ENCODE data around the gene LPGAT1.

The LPGAT1 gene

GRCh38 chr1:211708926-211709325 is 121.6 kb downstream of the LPGAT1 start:
- no peaks in the 10 kb centered on the region for H3K4me1 ChIP-seq (ENCODE audit: control insufficient read depth in 1 of 2, insufficient read depth in 2 of 2, low read length in 2 of 2)
- no peak overlapping the region for H3K4me3 ChIP-seq (ENCODE audit: low read depth in 1 of 2, low read length in 2 of 2)
- no peak overlapping the region for H3K27ac ChIP-seq (ENCODE audit: low read depth, low read length)
- H3K27me3 ChIP-seq (ENCODE audit: control insufficient read depth in 1 of 2, insufficient read depth in 2 of 2, low read length in 2 of 2), result no peaks in the 10 kb centered on the region
- H3K36me3 ChIP-seq (ENCODE audit: control insufficient read depth in 1 of 2, insufficient read depth in 2 of 2, low read length in 2 of 2), result no peaks in the 10 kb centered on the region
- H3K9me3 ChIP-seq (ENCODE audit: control insufficient read depth in 1 of 2, low read length in 2 of 2), result no peaks in the 10 kb centered on the region
- H3K9ac ChIP-seq (ENCODE audit: low read depth in 1 of 2, low read length in 2 of 2), result no peak overlapping the region

GRCh38 chr1:211708006-211708405 is 122.6 kb downstream of the LPGAT1 start:
- Histone ChIP-seq H3K27ac (ENCODE audit: low read depth, low read length) (no peak overlapping the region), H3K9me3 (ENCODE audit: control insufficient read depth in 1 of 2, low read length in 2 of 2) (no peaks in the 10 kb centered on the region), H3K36me3 (ENCODE audit: control insufficient read depth in 1 of 2, insufficient read depth in 2 of 2, low read length in 2 of 2) (no peaks in the 10 kb centered on the region), H3K4me3 (ENCODE audit: low read depth in 1 of 2, low read length in 2 of 2) (no peak overlapping the region), H3K27me3 (ENCODE audit: control insufficient read depth in 1 of 2, insufficient read depth in 2 of 2, low read length in 2 of 2) (no peaks in the 10 kb centered on the region), H3K9ac (ENCODE audit: low read depth in 1 of 2, low read length in 2 of 2) (no peak overlapping the region), H3K4me1 (ENCODE audit: control insufficient read depth in 1 of 2, insufficient read depth in 2 of 2, low read length in 2 of 2) (no peaks in the 10 kb centered on the region)

- H3K9me3 ChIP-seq (ENCODE audit: control insufficient read depth in 1 of 2, low read length in 2 of 2), result no peaks in the 10 kb centered on the region
Measured at GRCh38 chr1:211705467-211706091, 125.0 kb downstream of the LPGAT1 start.

GRCh38 chr1:211704543-211704942 is 126.0 kb downstream of the LPGAT1 start:
- H3K27ac ChIP-seq (ENCODE audit: low read depth, low read length), result no peak overlapping the region
- H3K4me3 ChIP-seq (ENCODE audit: low read depth in 1 of 2, low read length in 2 of 2), result no peak overlapping the region
- no peaks in the 10 kb centered on the region for H3K9me3 ChIP-seq (ENCODE audit: control insufficient read depth in 1 of 2, low read length in 2 of 2)
- H3K36me3 ChIP-seq (ENCODE audit: control insufficient read depth in 1 of 2, insufficient read depth in 2 of 2, low read length in 2 of 2), result no peaks in the 10 kb centered on the region
- no peaks in the 10 kb centered on the region for H3K27me3 ChIP-seq (ENCODE audit: control insufficient read depth in 1 of 2, insufficient read depth in 2 of 2, low read length in 2 of 2)
- H3K9ac ChIP-seq (ENCODE audit: low read depth in 1 of 2, low read length in 2 of 2), result no peak overlapping the region
- no peaks in the 10 kb centered on the region for H3K4me1 ChIP-seq (ENCODE audit: control insufficient read depth in 1 of 2, insufficient read depth in 2 of 2, low read length in 2 of 2)

More at GRCh38 chr1:211705467-211706091, 125.0 kb downstream of the LPGAT1 start:
- H3K4me1 ChIP-seq (ENCODE audit: control insufficient read depth in 1 of 2, insufficient read depth in 2 of 2, low read length in 2 of 2), result no peaks in the 10 kb centered on the region
- H3K27ac ChIP-seq (ENCODE audit: low read depth, low read length), result no peak overlapping the region
- no peaks in the 10 kb centered on the region for H3K27me3 ChIP-seq (ENCODE audit: control insufficient read depth in 1 of 2, insufficient read depth in 2 of 2, low read length in 2 of 2)
- no peak overlapping the region for H3K4me3 ChIP-seq (ENCODE audit: low read depth in 1 of 2, low read length in 2 of 2)
- no peak overlapping the region for H3K9ac ChIP-seq (ENCODE audit: low read depth in 1 of 2, low read length in 2 of 2)
- no peaks in the 10 kb centered on the region for H3K36me3 ChIP-seq (ENCODE audit: control insufficient read depth in 1 of 2, insufficient read depth in 2 of 2, low read length in 2 of 2)

DNA sequence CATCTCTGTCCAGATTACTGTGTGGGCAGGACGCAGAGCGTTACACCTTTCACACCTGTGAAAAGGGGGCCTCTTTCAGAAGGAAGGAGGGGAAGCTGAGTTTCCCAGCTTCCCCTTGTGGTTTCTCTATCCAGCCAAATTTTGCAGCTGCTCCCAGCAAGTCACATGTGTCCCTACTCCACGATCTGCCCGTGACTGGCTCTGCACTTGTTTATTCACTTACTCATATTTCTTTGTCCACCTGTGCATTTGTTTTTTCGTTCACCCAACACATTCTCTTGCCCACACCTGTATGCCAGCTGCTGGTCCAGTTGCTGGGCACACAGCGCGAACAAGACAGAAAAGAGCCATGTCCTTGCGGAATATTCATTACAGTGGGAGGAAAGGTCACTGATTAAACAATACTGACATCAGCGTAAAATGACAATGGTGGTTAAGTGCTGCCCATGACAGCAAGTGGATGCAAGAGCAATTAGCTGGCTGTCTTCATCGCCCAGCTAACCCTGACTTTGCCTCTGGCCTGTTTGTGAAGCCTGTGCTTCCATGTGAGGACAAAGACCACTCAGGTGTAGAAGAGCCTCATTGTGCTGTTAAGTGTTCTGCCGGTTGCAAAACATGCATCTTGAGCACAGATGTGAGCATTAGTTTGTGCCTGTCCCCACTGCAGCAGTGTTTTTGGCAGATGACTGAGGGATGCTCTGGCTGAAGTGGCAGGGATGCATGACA is 126.6 kb downstream of the LPGAT1 start:
- H3K36me3 ChIP-seq (ENCODE audit: control insufficient read depth in 1 of 2, insufficient read depth in 2 of 2, low read length in 2 of 2), result no peaks in the 10 kb centered on the region

GRCh38 chr1:211701733-211702132 is 128.8 kb downstream of the LPGAT1 start:
- Histone ChIP-seq H3K36me3 (ENCODE audit: control insufficient read depth in 1 of 2, insufficient read depth in 2 of 2, low read length in 2 of 2) (no peaks in the 10 kb centered on the region), H3K27me3 (ENCODE audit: control insufficient read depth in 1 of 2, insufficient read depth in 2 of 2, low read length in 2 of 2) (no peaks in the 10 kb centered on the region), H3K9ac (ENCODE audit: low read depth in 1 of 2, low read length in 2 of 2) (no peak overlapping the region), H3K4me1 (ENCODE audit: control insufficient read depth in 1 of 2, insufficient read depth in 2 of 2, low read length in 2 of 2) (peaks cover 0 to 3% of the 10 kb centered on the region in 2 donors), H3K27ac (ENCODE audit: low read depth, low read length) (no peak overlapping the region), H3K4me3 (ENCODE audit: low read depth in 1 of 2, low read length in 2 of 2) (no peak overlapping the region), H3K9me3 (ENCODE audit: control insufficient read depth in 1 of 2, low read length in 2 of 2) (no peaks in the 10 kb centered on the region)

More for the DNA sequence above, 126.6 kb downstream of the LPGAT1 start:
- no peaks in the 10 kb centered on the region for H3K27me3 ChIP-seq (ENCODE audit: control insufficient read depth in 1 of 2, insufficient read depth in 2 of 2, low read length in 2 of 2)
- no peak overlapping the region for H3K9ac ChIP-seq (ENCODE audit: low read depth in 1 of 2, low read length in 2 of 2)
- no peaks in the 10 kb centered on the region for H3K4me1 ChIP-seq (ENCODE audit: control insufficient read depth in 1 of 2, insufficient read depth in 2 of 2, low read length in 2 of 2)
- no peaks in the 10 kb centered on the region for H3K9me3 ChIP-seq (ENCODE audit: control insufficient read depth in 1 of 2, low read length in 2 of 2)
- H3K4me3 ChIP-seq (ENCODE audit: low read depth in 1 of 2, low read length in 2 of 2), result no peak overlapping the region
- no peak overlapping the region for H3K27ac ChIP-seq (ENCODE audit: low read depth, low read length)

GRCh38 chr1:211699059-211699458 is 131.5 kb downstream of the LPGAT1 start:
- H3K9ac ChIP-seq (ENCODE audit: low read depth in 1 of 2, low read length in 2 of 2), result no peak overlapping the region
- no peaks in the 10 kb centered on the region for H3K36me3 ChIP-seq (ENCODE audit: control insufficient read depth in 1 of 2, insufficient read depth in 2 of 2, low read length in 2 of 2)
- peaks cover 0 to 3% of the 10 kb centered on the region in 2 donors for H3K4me1 ChIP-seq (ENCODE audit: control insufficient read depth in 1 of 2, insufficient read depth in 2 of 2, low read length in 2 of 2)
- H3K4me3 ChIP-seq (ENCODE audit: low read depth in 1 of 2, low read length in 2 of 2), result no peak overlapping the region
- no peak overlapping the region for H3K27ac ChIP-seq (ENCODE audit: low read depth, low read length)
- no peaks in the 10 kb centered on the region for H3K9me3 ChIP-seq (ENCODE audit: control insufficient read depth in 1 of 2, low read length in 2 of 2)
- H3K27me3 ChIP-seq (ENCODE audit: control insufficient read depth in 1 of 2, insufficient read depth in 2 of 2, low read length in 2 of 2), result no peaks in the 10 kb centered on the region

GRCh38 chr1:211698161-211699026 is 132.2 kb downstream of the LPGAT1 start:
- H3K36me3 ChIP-seq (ENCODE audit: control insufficient read depth in 1 of 2, insufficient read depth in 2 of 2, low read length in 2 of 2), result no peaks in the 10 kb centered on the region
- peaks cover 0 to 3% of the 10 kb centered on the region in 2 donors for H3K4me1 ChIP-seq (ENCODE audit: control insufficient read depth in 1 of 2, insufficient read depth in 2 of 2, low read length in 2 of 2)
- H3K9me3 ChIP-seq (ENCODE audit: control insufficient read depth in 1 of 2, low read length in 2 of 2), result no peaks in the 10 kb centered on the region
- H3K27ac ChIP-seq (ENCODE audit: low read depth, low read length), result no peak overlapping the region
- H3K4me3 ChIP-seq (ENCODE audit: low read depth in 1 of 2, low read length in 2 of 2), result peak overlapping the region; percentile 51 to 58
- no peaks in the 10 kb centered on the region for H3K27me3 ChIP-seq (ENCODE audit: control insufficient read depth in 1 of 2, insufficient read depth in 2 of 2, low read length in 2 of 2)
- H3K9ac ChIP-seq (ENCODE audit: low read depth in 1 of 2, low read length in 2 of 2), result no peak overlapping the region

- Histone ChIP-seq H3K9me3 (ENCODE audit: control insufficient read depth in 1 of 2, low read length in 2 of 2) (no peaks in the 10 kb centered on the region), H3K9ac (ENCODE audit: low read depth in 1 of 2, low read length in 2 of 2) (no peak overlapping the region), H3K36me3 (ENCODE audit: control insufficient read depth in 1 of 2, insufficient read depth in 2 of 2, low read length in 2 of 2) (no peaks in the 10 kb centered on the region), H3K4me3 (ENCODE audit: low read depth in 1 of 2, low read length in 2 of 2) (no peak overlapping the region), H3K27me3 (ENCODE audit: control insufficient read depth in 1 of 2, insufficient read depth in 2 of 2, low read length in 2 of 2) (no peaks in the 10 kb centered on the region), H3K4me1 (ENCODE audit: control insufficient read depth in 1 of 2, insufficient read depth in 2 of 2, low read length in 2 of 2) (peaks cover 0 to 3% of the 10 kb centered on the region in 2 donors), H3K27ac (ENCODE audit: low read depth, low read length) (no peak overlapping the region)
Measured at GRCh38 chr1:211697356-211697755, 133.2 kb downstream of the LPGAT1 start.
